ENCODE measurements around the gene LY6G5B.

Gene LY6G5B

GRCh38 chr6:31663126-31663960 lies 6.4 kb upstream of the LY6G5B start:
- no peak for DNase-seq

GRCh38 chr6:31663961-31664789 lies 5.6 kb upstream of the LY6G5B start:
- DNase-seq = peak; percentile 82

- peak; percentile 93 for DNase-seq
Measured at GRCh38 chr6:31664790-31665500, 4.8 kb upstream of the LY6G5B start, which contains the start of gene GPANK1. TSS of gene GPANK1 (minus strand) at chr6:31664997. CDS start at chr6:31664478, 519 bp downstream.

- DNase-seq = peak; percentile 98
Measured at GRCh38 chr6:31665501-31666336, 4.1 kb upstream of the LY6G5B start, which contains the start of gene CSNK2B. TSS of gene CSNK2B (plus strand) at chr6:31666080. CDS start at chr6:31666832, 752 bp downstream.

- no peak for DNase-seq
Measured at GRCh38 chr6:31666337-31666965, 3.3 kb upstream of the LY6G5B start.

- DNase-seq = no peak
Measured at GRCh38 chr6:31676322-31676903, 6.6 kb downstream of the LY6G5B start.

- no peak for DNase-seq
Measured at GRCh38 chr6:31676904-31677303, 7.1 kb downstream of the LY6G5B start.

- DNase-seq = no peak
Measured at GRCh38 chr6:31677955-31678354, 8.2 kb downstream of the LY6G5B start.

- DNase-seq = peak; percentile 83
Measured at GRCh38 chr6:31680226-31681134, 10.7 kb downstream of the LY6G5B start, which contains the start of gene LY6G5C. TSS of gene LY6G5C (minus strand) at chr6:31681067. CDS start at chr6:31680373, 694 bp downstream.

GRCh38 chr6:31681135-31681671 lies 11.4 kb downstream of the LY6G5B start:
- DNase-seq = peak; percentile 42

GRCh38 chr6:31683591-31683990 lies 13.8 kb downstream of the LY6G5B start:
- no peak for DNase-seq

- no peak for DNase-seq
Measured at GRCh38 chr6:31686483-31686882, 16.7 kb downstream of the LY6G5B start.

GRCh38 chr6:31687321-31687720 lies 17.5 kb downstream of the LY6G5B start:
- DNase-seq = no peak

GRCh38 chr6:31687860-31688693 lies 18.3 kb downstream of the LY6G5B start:
- DNase-seq = no peak

- DNase-seq = no peak
Measured at GRCh38 chr6:31689249-31690110, 19.7 kb downstream of the LY6G5B start.

- DNase-seq = no peak
Measured at GRCh38 chr6:31690231-31691077, 20.7 kb downstream of the LY6G5B start.

Measured in fibroblast of skin of scalp (primary cell).